Astrocyte of the cerebellum (primary cell): ENCODE results near the gene ZDHHC17.

ENCODE experiments used
- DNase-seq: peaks from one replicate; pipeline ENCODE4 v3.0.0-alpha.2; 2011; ENCODE audit warnings: low read depth
- H3K4me3 ChIP-seq: 2 replicates; pipeline ENCODE4 v1.5.1; 2011; ENCODE audit warnings: mild to moderate bottlenecking, low read depth, low read length, moderate library complexity
- in situ Hi-C: cut with HindIII; loops from 2 replicates; pipeline ENCODE4 v1.10.0; 2017; ENCODE audit warnings: low sequenced_read_pairs
- TF ChIP-seq, protein P1 (sequence below): IDR thresholded peaks from 2 replicates; pipeline ENCODE4 v1.5.1; 2012; ENCODE audit warnings: low read length, low read depth, moderate library complexity, mild to moderate bottlenecking; ENCODE audit errors: missing control alignments

The ZDHHC17 gene

DNA sequence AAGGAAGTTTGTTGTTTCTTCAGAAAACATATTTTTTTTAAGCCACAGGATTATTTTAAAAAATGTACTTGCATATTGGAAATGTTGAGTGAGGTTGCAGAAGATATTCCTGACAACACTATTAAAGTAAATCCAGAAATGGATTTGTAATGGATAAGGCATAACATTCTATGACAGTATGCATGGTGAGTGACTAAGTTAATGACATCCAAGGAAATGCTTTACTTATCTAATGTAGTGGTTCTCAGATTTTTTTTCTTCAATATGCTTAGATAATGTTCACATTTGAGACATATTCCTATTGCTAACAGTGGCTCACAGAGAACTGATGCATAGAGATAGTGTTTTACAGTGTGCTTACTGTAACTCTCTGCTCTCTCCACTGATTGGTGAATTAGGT lies 49.4 kb downstream of the ZDHHC17 start:
- H3K4me3 ChIP-seq = no peak overlapping the region
- DNase-seq = no peak
- in situ Hi-C loops = no loop called here
- TF ChIP-seq, protein P1, sequence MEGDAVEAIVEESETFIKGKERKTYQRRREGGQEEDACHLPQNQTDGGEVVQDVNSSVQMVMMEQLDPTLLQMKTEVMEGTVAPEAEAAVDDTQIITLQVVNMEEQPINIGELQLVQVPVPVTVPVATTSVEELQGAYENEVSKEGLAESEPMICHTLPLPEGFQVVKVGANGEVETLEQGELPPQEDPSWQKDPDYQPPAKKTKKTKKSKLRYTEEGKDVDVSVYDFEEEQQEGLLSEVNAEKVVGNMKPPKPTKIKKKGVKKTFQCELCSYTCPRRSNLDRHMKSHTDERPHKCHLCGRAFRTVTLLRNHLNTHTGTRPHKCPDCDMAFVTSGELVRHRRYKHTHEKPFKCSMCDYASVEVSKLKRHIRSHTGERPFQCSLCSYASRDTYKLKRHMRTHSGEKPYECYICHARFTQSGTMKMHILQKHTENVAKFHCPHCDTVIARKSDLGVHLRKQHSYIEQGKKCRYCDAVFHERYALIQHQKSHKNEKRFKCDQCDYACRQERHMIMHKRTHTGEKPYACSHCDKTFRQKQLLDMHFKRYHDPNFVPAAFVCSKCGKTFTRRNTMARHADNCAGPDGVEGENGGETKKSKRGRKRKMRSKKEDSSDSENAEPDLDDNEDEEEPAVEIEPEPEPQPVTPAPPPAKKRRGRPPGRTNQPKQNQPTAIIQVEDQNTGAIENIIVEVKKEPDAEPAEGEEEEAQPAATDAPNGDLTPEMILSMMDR = no peak

DNA sequence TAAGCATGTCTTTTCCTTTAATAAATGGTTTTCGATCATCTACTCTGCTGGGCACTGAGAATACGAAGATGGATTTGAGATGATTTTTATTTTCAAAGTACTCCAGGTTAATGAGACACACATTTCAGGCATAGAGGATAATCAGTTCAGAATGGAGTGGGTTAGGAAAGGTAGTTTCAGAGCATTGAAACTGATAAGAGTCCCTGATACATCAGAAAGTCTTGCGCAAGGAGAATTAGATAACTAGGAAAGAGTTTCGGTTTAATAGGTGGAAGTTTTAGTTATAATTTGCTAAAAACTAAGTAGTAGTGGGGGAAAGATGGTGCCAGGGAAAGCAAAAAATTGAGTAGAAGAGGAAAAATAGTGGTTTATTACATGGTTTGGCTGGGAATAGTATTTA lies 50.1 kb downstream of the ZDHHC17 start:
- H3K4me3 ChIP-seq = no peak overlapping the region
- DNase-seq = no peak
- TF ChIP-seq, protein P1 = no peak
- in situ Hi-C loops = no loop called here

DNA sequence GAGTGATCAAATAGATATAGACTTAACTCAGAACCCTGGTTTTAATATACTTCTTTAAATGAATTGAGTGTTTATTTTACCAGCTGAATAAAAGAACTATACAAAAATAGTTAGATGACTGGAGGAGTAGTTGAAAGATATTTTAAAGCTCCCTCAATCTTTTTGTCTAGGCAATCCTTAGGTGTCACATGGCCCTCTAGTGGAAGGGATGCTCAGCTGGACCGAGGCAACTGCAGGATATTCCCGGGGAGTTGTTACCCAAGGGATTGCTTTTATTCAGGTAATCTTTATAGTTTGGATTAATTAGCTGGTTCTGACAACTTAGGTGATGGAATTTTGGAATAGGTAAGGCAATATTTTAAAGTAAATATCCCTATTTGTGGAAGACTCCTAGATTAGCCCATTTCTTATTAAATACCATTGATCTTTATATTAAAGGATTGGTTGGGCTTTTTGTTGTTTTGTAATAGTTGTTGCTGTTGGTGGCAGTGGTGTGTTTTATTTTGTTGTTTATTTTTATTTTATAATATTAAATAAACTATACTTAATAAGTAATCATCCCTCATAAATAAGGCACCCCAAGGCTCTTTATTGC lies 57.1 kb downstream of the ZDHHC17 start:
- DNase-seq = peak; percentile 9
- no peak overlapping the region for H3K4me3 ChIP-seq
- TF ChIP-seq, protein P1 = peak; percentile 76
- in situ Hi-C loops = no loop called here

DNA sequence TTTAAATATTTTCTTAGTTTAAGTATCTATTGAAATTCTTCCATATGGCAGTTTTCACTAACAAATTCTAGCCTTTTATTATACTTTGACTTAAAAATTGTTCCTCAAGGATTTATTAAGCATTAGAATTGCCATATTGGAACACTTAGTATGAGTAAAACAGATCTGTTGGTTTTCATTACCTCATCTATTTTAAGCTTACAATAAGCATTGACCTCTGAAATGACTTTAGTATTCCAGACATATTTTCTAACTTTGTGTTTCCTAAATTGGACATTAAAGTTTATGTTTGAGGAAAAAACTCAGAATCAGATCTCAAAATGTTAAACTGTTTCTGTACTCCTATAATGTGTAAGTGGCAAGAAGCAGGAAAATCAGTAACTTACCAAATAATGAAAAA lies 66.5 kb downstream of the ZDHHC17 start:
- DNase-seq = no peak
- H3K4me3 ChIP-seq = no peak overlapping the region
- TF ChIP-seq, protein P1 = no peak
- in situ Hi-C loops = no loop called here

DNA sequence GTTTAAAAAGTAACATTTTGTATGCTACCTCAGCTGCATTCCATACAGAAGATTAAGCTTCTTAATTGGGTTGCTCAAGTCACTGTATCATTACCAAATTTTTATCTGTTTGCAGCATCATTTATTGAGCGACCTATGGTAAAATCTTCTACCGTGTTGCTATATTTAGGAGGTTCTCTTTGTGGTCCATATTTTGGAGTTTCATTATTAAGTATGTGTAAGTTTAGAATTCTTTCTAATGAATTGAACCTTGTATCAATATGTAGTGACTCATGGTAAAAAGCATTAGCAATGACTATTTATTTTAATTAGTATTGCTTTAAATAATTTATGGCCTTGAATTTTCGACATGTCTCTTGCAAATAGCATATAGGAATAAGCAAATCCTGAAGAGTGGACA lies 72.7 kb downstream of the ZDHHC17 start:
- DNase-seq = no peak
- no peak overlapping the region for H3K4me3 ChIP-seq
- TF ChIP-seq, protein P1 = no peak
- in situ Hi-C loops = no loop called here

DNA sequence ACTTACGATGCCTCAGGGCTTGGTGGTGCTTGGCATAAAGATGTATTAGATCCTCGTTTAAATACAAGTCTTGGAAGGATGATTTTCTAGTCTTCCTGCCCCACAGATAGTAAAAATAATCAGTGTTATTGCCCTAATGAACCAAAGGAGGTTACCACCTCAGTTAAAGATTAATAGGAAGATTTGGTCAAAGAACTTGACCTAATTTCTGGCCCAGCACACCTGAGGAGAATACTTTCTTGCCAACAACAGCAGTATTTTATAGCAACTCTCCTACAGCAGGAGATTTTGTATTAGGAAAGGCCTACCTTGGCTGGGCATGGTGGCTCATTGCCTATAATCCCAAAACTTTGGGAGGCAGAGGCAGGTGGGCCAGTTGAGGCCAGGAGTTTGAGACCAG lies 83.3 kb downstream of the ZDHHC17 start:
- H3K4me3 ChIP-seq = no peak overlapping the region
- TF ChIP-seq, protein P1 = no peak
- no peak for DNase-seq
- in situ Hi-C loops = no loop called here
